Tibial nerve (tissue), 4 donors: ENCODE results near the gene CFAP57.

Experiments used
- EP300 ChIP-seq, 2 donors: sonication (generic); formaldehyde crosslinking; IDR thresholded peaks; one replicate each; pipeline ENCODE4 v1.6.1; 2017; ENCODE audit warnings: antibody characterized with exemption in 2 of 2, mild to moderate bottlenecking in 1 of 2
- POLR2A ChIP-seq, 2 donors: fragments of 450-650 bp; IDR thresholded peaks; one replicate each; pipeline ENCODE4 v1.6.1; 2017; ENCODE audit warnings: antibody characterized with exemption in 2 of 2, mild to moderate bottlenecking in 2 of 2, moderate library complexity in 2 of 2
- TF ChIP-seq, protein P1 (sequence below), 5 experiments: fragments of 200-600 bp in 3 of 5; fragments of 450-650 bp in 2 of 5; sonication (generic) in 3 of 5; IDR thresholded peaks; one replicate each; pipeline ENCODE4 v1.5.1; 2016 to 2019; ENCODE audit warnings: antibody characterized with exemption in 5 of 5, mild to moderate bottlenecking in 3 of 5, moderate library complexity in 2 of 5

- TF ChIP-seq, protein P1, sequence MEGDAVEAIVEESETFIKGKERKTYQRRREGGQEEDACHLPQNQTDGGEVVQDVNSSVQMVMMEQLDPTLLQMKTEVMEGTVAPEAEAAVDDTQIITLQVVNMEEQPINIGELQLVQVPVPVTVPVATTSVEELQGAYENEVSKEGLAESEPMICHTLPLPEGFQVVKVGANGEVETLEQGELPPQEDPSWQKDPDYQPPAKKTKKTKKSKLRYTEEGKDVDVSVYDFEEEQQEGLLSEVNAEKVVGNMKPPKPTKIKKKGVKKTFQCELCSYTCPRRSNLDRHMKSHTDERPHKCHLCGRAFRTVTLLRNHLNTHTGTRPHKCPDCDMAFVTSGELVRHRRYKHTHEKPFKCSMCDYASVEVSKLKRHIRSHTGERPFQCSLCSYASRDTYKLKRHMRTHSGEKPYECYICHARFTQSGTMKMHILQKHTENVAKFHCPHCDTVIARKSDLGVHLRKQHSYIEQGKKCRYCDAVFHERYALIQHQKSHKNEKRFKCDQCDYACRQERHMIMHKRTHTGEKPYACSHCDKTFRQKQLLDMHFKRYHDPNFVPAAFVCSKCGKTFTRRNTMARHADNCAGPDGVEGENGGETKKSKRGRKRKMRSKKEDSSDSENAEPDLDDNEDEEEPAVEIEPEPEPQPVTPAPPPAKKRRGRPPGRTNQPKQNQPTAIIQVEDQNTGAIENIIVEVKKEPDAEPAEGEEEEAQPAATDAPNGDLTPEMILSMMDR (IDR thresholded peaks at IDR 0.05) = no peak
- TF ChIP-seq POLR2A (IDR thresholded peaks at IDR 0.05) = no peak
- TF ChIP-seq EP300 (IDR thresholded peaks at IDR 0.05) = no peak
Measured at GRCh38 chr1:43135857-43136781, 36.0 kb upstream of the CFAP57 start.
